K562 (cell line): Measurements from ENCODE around the gene MARCKSL1. TPM values are rescaled to one million over a fixed set of nuclear protein-coding genes. Genes with fewer than 3 reads are reported as not detected.

Experiments
- ATAC-seq: fragments of 200-7000 bp; cut with Tn5 transposase; 3 replicates; pipeline ENCODE4 v1.9.1; 2020; ENCODE audit warnings: moderate library complexity
- BruUV-seq: library from RNA; stranded (reverse); fragments of 400-500 nt; replicated peaks from 2 replicates; lab custom pipeline; 2021; lab: Mats Ljungman, UMichigan
- CTCF ChIA-PET: fragments of 300-600 bp; formaldehyde crosslinking; extraction: SDS; loops from one replicate; lab custom pipeline; 2021; ENCODE audit warnings: low intra/inter-chr PET ratio; lab: Yijun Ruan, JAX
- POLR2A ChIA-PET: fragments of 300-600, 350-650 bp; sonication (Branson Sonifier 250); formaldehyde crosslinking; extraction: SDS; loops from one replicate; lab custom pipeline; 2021; ENCODE audit warnings: antibody characterized with exemption, inconsistent platforms; lab: Yijun Ruan, JAX
- DNase-seq, 4 experiments: peaks; one replicate each; pipeline versions ENCODE4 v3.0.0 to v3.0.0-alpha.2; 2011 to 2018; ENCODE audit warnings: low spot score in 3 of 4, mixed read lengths in 3 of 4; ENCODE audit errors: extremely low read depth in 1 of 4
- FAIRE-seq: peaks from 2 replicates; lab custom pipeline; 2011; peaks lifted over from hg19 to GRCh38; lab: Jason Lieb, UNC
- H2AFZ ChIP-seq: 2 replicates; pipeline ENCODE4 v1.6.0; 2011; ENCODE audit warnings: low read depth, low read length, control low read depth, inconsistent platforms
- H3K27ac ChIP-seq: fragments of 200-600 bp; 3 replicates; pipeline ENCODE4 v1.8.0; 2011; ENCODE audit warnings: low read depth, mild to moderate bottlenecking, control low read depth, inconsistent platforms, low read length, moderate library complexity, mixed read lengths; ENCODE audit errors: extremely low read depth
- H3K27me3 ChIP-seq, 2 experiments: fragments of 300-600 bp in 1 of 2; 2 replicates in 1 of 2; 3 replicates in 1 of 2; pipeline versions ENCODE4 v1.6.0 to v1.8.0; 2011; ENCODE audit warnings: inconsistent platforms in 2 of 2, low read length in 2 of 2, mild to moderate bottlenecking in 1 of 2, mixed read lengths in 1 of 2, moderate library complexity in 1 of 2; ENCODE audit not compliant: control insufficient read depth in 2 of 2, insufficient read depth in 2 of 2
- H3K36me3 ChIP-seq: fragments of 300-600 bp; 3 replicates; pipeline ENCODE4 v1.8.0; 2011; ENCODE audit warnings: mild to moderate bottlenecking, low read length, inconsistent platforms; ENCODE audit not compliant: control insufficient read depth, insufficient read depth
- H3K4me1 ChIP-seq, 2 experiments: fragments of 200-600 bp in 1 of 2; replicated peaks in 1 of 2; 2 replicates in 1 of 2; 3 replicates in 1 of 2; pipeline versions ENCODE4 v1.5.1 to v1.8.0; 2011; ENCODE audit warnings: inconsistent platforms in 2 of 2, low read length in 2 of 2, mild to moderate bottlenecking in 1 of 2, mixed read lengths in 1 of 2, moderate library complexity in 1 of 2; ENCODE audit not compliant: control insufficient read depth in 2 of 2, insufficient read depth in 2 of 2
- H3K4me2 ChIP-seq: 2 replicates; pipeline ENCODE4 v1.6.1; 2011; ENCODE audit warnings: low read length, control low read depth, inconsistent platforms, mixed read lengths; ENCODE audit not compliant: insufficient read depth
- H3K4me3 ChIP-seq: fragments of 200-600 bp; sonication (generic), shearing (Covaris generic); 2 replicates; pipeline ENCODE4 v1.5.1; 2016; ENCODE audit warnings: control low read depth, inconsistent platforms
- H3K79me2 ChIP-seq: fragments of 200-600 bp; 3 replicates; pipeline ENCODE4 v1.8.0; 2011; ENCODE audit warnings: low read length, inconsistent platforms; ENCODE audit not compliant: control insufficient read depth, insufficient read depth
- H3K9ac ChIP-seq, 2 experiments: 2 replicates each; pipeline versions ENCODE4 v1.6.0 to v1.6.1; 2011; ENCODE audit warnings: low read depth in 2 of 2, low read length in 2 of 2, control low read depth in 1 of 2, inconsistent platforms in 1 of 2, mild to moderate bottlenecking in 1 of 2, mixed read lengths in 1 of 2; ENCODE audit not compliant: insufficient read depth in 1 of 2
- H3K9me1 ChIP-seq: one replicate; pipeline ENCODE4 v1.6.0; 2011; ENCODE audit warnings: inconsistent platforms, mild to moderate bottlenecking, low read length, moderate library complexity; ENCODE audit not compliant: control insufficient read depth, insufficient read depth
- H3K9me3 ChIP-seq: replicated peaks from 2 replicates; pipeline ENCODE4 v1.5.1; 2011; ENCODE audit warnings: low read depth, low read length, inconsistent platforms; ENCODE audit not compliant: control insufficient read depth, insufficient read depth
- H4K20me1 ChIP-seq: replicated peaks from 2 replicates; pipeline ENCODE4 v1.6.1; 2011; ENCODE audit warnings: low read length, inconsistent platforms, mixed read lengths; ENCODE audit not compliant: control insufficient read depth, insufficient read depth
- AFF1 ChIP-seq, 2 experiments: fragments of 450-650 bp; IDR thresholded peaks; 2 replicates each; pipeline ENCODE4 v1.6.1; 2018; ENCODE audit warnings: mild to moderate bottlenecking in 2 of 2, low read depth in 1 of 2; ENCODE audit not compliant: partially characterized antibody in 2 of 2
- CEBPZ ChIP-seq: fragments of 150-350 bp; IDR thresholded peaks from 2 replicates; pipeline ENCODE4 v1.6.1; 2014; ENCODE audit warnings: low read depth, mild to moderate bottlenecking, low read length, borderline replicate concordance
- FOXA3 ChIP-seq, 2 experiments: fragments of 450-650 bp in 1 of 2; sonication (generic) in 1 of 2; formaldehyde crosslinking; IDR thresholded peaks in 1 of 2; conservative IDR thresholded peaks in 1 of 2; 2 replicates each; pipeline versions ENCODE4 v1.4.0 to v1.8.0; 2020 to 2022; ENCODE audit warnings: mild to moderate bottlenecking in 2 of 2, missing genetic modification reagents in 1 of 2
- HCFC1 ChIP-seq: IDR thresholded peaks from 2 replicates; pipeline ENCODE4 v1.6.1; 2012; ENCODE audit warnings: low read depth, low read length, improper control_type of control experiment
- MEF2D ChIP-seq: conservative IDR thresholded peaks from 2 replicates; pipeline ENCODE4 v1.6.1; 2016; ENCODE audit warnings: low read depth, missing genetic modification characterization, missing compliant biosample characterization
- NCOA4 ChIP-seq: fragments of 450-650 bp; IDR thresholded peaks from 2 replicates; pipeline ENCODE4 v1.6.1; 2018; ENCODE audit warnings: mild to moderate bottlenecking; ENCODE audit not compliant: partially characterized antibody
- NCOA6 ChIP-seq: fragments of 450-650 bp; IDR thresholded peaks from 2 replicates; pipeline ENCODE4 v1.6.1; 2017; ENCODE audit warnings: mild to moderate bottlenecking
- RBM25 ChIP-seq: fragments of 200-400 bp; formaldehyde crosslinking; IDR thresholded peaks from 2 replicates; pipeline ENCODE4 v1.6.1; 2018; ENCODE audit warnings: low read length, low read depth, moderate library complexity; ENCODE audit not compliant: severe bottlenecking
- YY1 ChIP-seq, 3 experiments: IDR thresholded peaks; 2 replicates each; pipeline ENCODE4 v1.6.1; 2011; ENCODE audit warnings: low read length in 2 of 3, mild to moderate bottlenecking in 2 of 3, moderate library complexity in 2 of 3, borderline replicate concordance in 1 of 3, control low read depth in 1 of 3, low read depth in 1 of 3; ENCODE audit not compliant: insufficient read depth in 3 of 3, insufficient replicate concordance in 2 of 3, control insufficient read depth in 1 of 3, insufficient read length in 1 of 3; ENCODE audit errors: extremely low read depth in 1 of 3
- ZNF586 ChIP-seq: fragments of 450-650 bp; formaldehyde crosslinking; conservative IDR thresholded peaks from 2 replicates; pipeline ENCODE4 v1.4.0; 2020; ENCODE audit warnings: mild to moderate bottlenecking, moderate library complexity
- ZNF699 ChIP-seq: fragments of 250-450 bp; sonication (Bioruptor Pico); IDR thresholded peaks from 2 replicates; pipeline ENCODE4 v1.8.0; 2021; ENCODE audit warnings: mild to moderate bottlenecking, moderate library complexity; ENCODE audit not compliant: insufficient replicate concordance
- WGBS: fragments of 100-300 bp; shearing (Covaris generic); methylation state at CpG from one replicate; pipeline ENCODE4 v1.1.6; 2016; ENCODE audit warnings: low coverage, mixed read lengths; ENCODE audit not compliant: insufficient coverage; ENCODE audit errors: missing lambda C conversion rate; 5-methylcytosine and 5-hydroxymethylcytosine counted together
- in situ Hi-C: fragments of 300-500 bp; cut with MboI; formaldehyde crosslinking; loops from 4 replicates; pipeline ENCODE4 v1.15.0; 2018; ENCODE audit warnings: inconsistent platforms, mixed read lengths
- intact Hi-C: fragments of 100-400 bp; cut with micrococcal nuclease; formaldehyde crosslinking; loops from 2 replicates; pipeline ENCODE4 v1.14.2; 2022
- polyA plus RNA-seq, 8 experiments: library from polyadenylated mRNA; depleted of rRNA in 4 of 8; stranded (reverse) in 5 of 8; unstranded in 3 of 8; fragments of >200 nt; fragmentation: Nextera tagmentation in 2 of 8; fragmentation: Illumina TruSeq in 1 of 8; extraction: Ambion mirVana in 2 of 8; extraction: Trizol in 1 of 8; gene quantifications; 2 replicates each; pipeline versions ENCODE4 v1.2.1 to v1.2.3, GENCODE V29; 2011 to 2014; ENCODE audit warnings: inconsistent platforms in 1 of 8, missing spikeins in 1 of 8
- total RNA-seq, 7 experiments: library from RNA; depleted of rRNA in 6 of 7; stranded (reverse); fragments of >200 nt in 6 of 7; fragmentation: Illumina TruSeq in 2 of 7; extraction: Trizol in 2 of 7; gene quantifications; 2 replicates each; pipeline versions ENCODE4 v1.2.1 to v1.2.3, GENCODE V29; 2011 to 2021; ENCODE audit warnings: low replicate concordance in 1 of 7
- TF ChIP-seq, protein P1 (sequence below), 2 experiments: IDR thresholded peaks; 2 replicates each; pipeline ENCODE4 v1.6.1; 2011; ENCODE audit warnings: borderline replicate concordance in 1 of 2, control low read depth in 1 of 2, low read depth in 1 of 2, low read length in 1 of 2, mild to moderate bottlenecking in 1 of 2, mixed read lengths in 1 of 2, moderate library complexity in 1 of 2; ENCODE audit not compliant: insufficient read depth in 1 of 2, insufficient read length in 1 of 2, poor library complexity in 1 of 2, severe bottlenecking in 1 of 2; ENCODE audit errors: extremely low read depth in 1 of 2

The MARCKSL1 gene
- total and polyA plus RNA-seq, 9 of the 15 experiments (the other 6 are each of a cell fraction or from before 2014, with no cell fraction given), result 14.7 to 325 (median 155) TPM

DNA sequence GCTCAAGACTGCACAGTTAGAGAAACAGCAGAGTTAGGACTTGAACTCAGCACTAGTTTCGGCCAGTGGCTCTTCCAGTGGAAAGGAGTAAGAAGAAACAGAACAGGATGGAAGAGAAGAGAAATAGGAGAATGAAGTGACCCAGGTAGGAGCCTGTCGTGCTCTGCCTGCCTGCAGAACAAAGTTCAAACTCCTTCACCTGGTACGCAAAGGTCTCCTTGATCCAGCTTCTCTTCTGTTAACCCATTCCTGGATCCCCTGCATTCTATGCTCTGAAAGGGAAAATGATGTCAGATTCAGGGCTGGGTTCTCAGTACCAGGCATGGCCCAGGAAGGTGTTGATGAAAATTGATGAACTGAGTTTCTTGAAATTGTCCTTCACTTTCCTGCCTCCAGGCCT is 22.4 kb upstream of the MARCKSL1 start:
- FAIRE-seq, result no peak
- BruUV-seq, result no TSS peak
- TF ChIP-seq HCFC1 (no peak), ZNF586 (CRISPR knock-in tag) (no peak), NCOA6 (no peak), CEBPZ (no peak), MEF2D (tag) (no peak), RBM25 (peak; percentile 16), ZNF699 (no peak), NCOA4 (no peak), YY1 (IDR thresholded peaks at IDR 0.05; ENCODE audit: borderline replicate concordance in 1 of 3, control insufficient read depth in 1 of 3, extremely low read depth in 1 of 3, insufficient read depth in 3 of 3, insufficient read length in 1 of 3, insufficient replicate concordance in 2 of 3, low read depth in 1 of 3, low read length in 2 of 3) (no peak), AFF1 (IDR thresholded peaks at IDR 0.05; ENCODE audit: low read depth in 1 of 2, partially characterized antibody in 2 of 2) (no peak), FOXA3 (CRISPR knock-in tag; conservative IDR thresholded peaks at IDR 0.05 in 1 of 2, IDR thresholded peaks at IDR 0.05 in 1 of 2) (no peak)
- TF ChIP-seq, protein P1, sequence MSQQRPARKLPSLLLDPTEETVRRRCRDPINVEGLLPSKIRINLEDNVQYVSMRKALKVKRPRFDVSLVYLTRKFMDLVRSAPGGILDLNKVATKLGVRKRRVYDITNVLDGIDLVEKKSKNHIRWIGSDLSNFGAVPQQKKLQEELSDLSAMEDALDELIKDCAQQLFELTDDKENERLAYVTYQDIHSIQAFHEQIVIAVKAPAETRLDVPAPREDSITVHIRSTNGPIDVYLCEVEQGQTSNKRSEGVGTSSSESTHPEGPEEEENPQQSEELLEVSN (IDR thresholded peaks at IDR 0.05; ENCODE audit: borderline replicate concordance in 1 of 2, extremely low read depth in 1 of 2, insufficient read depth in 1 of 2, insufficient read length in 1 of 2, low read depth in 1 of 2, low read length in 1 of 2, poor library complexity in 1 of 2, severe bottlenecking in 1 of 2), result no peak

More for the DNA sequence above, 22.4 kb upstream of the MARCKSL1 start:
- H3K36me3 ChIP-seq, result peaks cover 30% of the 10 kb centered on the region; the same call in 2 of the 3 replicates
- no peak overlapping the region for H3K4me2 ChIP-seq
- H3K9me3 ChIP-seq, result no peaks in the 10 kb centered on the region
- no peaks in the 10 kb centered on the region for H3K79me2 ChIP-seq
- H3K4me3 ChIP-seq, result no peak overlapping the region
- intact Hi-C loops, result no loop called here
- in situ Hi-C loops, result no loop called here
- H4K20me1 ChIP-seq, result 0 out of 2 replicates have a peak, but pooled peaks cover 6% of the 10 kb centered on the region
- CTCF ChIA-PET, result no interaction called here
- H3K9ac ChIP-seq, result no peak overlapping the region
- DNase-seq (no peak), ATAC-seq (no peak)
- 72% methylated on average over 3 of the region's 3 CpGs for WGBS
- H2AFZ ChIP-seq, result no peak overlapping the region
- POLR2A ChIA-PET, result interaction anchor here (0.6 to 2.8 kb wide), 7 partner anchors 9 to 1639 kb away, joined by 3 to 14 read pairs (median 5); no protein-coding TSS in a partner anchor
- no peak overlapping the region for H3K27ac ChIP-seq
- peaks cover 8 to 13% of the 10 kb centered on the region in 2 experiments for H3K4me1 ChIP-seq
- H3K27me3 ChIP-seq, result no peaks in the 10 kb centered on the region
- H3K9me1 ChIP-seq, result no peaks in the 10 kb centered on the region
